ENCODE measurements around the gene LCE5A. TPM values are rescaled to one million over a fixed set of nuclear protein-coding genes. Genes with fewer than 3 reads are reported as not detected.
A peak's percentile ranks its signal among the peaks of the same experiment; 100 is the strongest.

LCE5A gene
- total RNA-seq, 1 experiment from 2014 or later: not detected

DNA sequence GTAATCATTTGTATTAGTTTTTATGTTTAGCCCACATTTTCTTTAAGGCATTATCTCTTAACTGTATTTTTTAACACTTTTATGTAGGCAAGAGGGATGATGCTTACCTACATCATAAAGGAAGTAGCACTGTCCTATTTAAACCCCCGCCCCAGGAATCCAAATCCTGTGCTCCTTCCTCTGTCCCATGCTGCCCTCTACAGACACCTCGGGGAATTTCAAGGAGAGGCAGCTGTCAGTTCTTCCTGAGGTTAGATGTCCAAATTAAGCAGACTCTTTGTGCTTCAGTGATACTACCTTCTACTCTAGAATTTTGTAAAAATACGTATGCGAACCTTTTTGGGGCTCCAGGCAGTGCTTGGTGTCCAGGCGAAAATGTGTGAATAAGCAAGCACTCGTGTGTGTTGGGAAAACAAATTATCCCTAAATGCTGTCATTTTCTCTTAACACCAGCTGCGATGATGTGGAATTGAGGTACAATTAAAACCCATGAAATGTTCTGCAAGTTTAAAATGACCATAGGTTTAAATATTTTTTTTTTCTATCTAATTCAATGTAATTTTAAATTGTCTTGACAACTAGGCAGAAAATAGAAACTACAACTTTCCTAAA, 22.8 kb downstream of the LCE5A start (continued):
- TF ChIP-seq YY1 (IDR thresholded peaks at IDR 0.05; ENCODE audit: extremely low read depth, insufficient replicate concordance, low read depth, low read length) (no peak), CEBPB (IDR thresholded peaks at IDR 0.05; ENCODE audit: low read depth) (no peak), EZH2phosphoT487 (IDR thresholded peaks at IDR 0.05; ENCODE audit: borderline replicate concordance) (no peak), JUND (IDR thresholded peaks at IDR 0.05) (no peak), ZNF274 (IDR thresholded peaks at IDR 0.05; ENCODE audit: low read depth, low read length) (no peak), SRF (IDR thresholded peaks at IDR 0.05; ENCODE audit: low read depth) (no peak), EZH2 (IDR thresholded peaks at IDR 0.05) (no peak)
- TF ChIP-seq, protein P1, sequence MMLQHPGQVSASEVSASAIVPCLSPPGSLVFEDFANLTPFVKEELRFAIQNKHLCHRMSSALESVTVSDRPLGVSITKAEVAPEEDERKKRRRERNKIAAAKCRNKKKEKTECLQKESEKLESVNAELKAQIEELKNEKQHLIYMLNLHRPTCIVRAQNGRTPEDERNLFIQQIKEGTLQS (IDR thresholded peaks at IDR 0.05): no peak
- TF ChIP-seq, protein P2, sequence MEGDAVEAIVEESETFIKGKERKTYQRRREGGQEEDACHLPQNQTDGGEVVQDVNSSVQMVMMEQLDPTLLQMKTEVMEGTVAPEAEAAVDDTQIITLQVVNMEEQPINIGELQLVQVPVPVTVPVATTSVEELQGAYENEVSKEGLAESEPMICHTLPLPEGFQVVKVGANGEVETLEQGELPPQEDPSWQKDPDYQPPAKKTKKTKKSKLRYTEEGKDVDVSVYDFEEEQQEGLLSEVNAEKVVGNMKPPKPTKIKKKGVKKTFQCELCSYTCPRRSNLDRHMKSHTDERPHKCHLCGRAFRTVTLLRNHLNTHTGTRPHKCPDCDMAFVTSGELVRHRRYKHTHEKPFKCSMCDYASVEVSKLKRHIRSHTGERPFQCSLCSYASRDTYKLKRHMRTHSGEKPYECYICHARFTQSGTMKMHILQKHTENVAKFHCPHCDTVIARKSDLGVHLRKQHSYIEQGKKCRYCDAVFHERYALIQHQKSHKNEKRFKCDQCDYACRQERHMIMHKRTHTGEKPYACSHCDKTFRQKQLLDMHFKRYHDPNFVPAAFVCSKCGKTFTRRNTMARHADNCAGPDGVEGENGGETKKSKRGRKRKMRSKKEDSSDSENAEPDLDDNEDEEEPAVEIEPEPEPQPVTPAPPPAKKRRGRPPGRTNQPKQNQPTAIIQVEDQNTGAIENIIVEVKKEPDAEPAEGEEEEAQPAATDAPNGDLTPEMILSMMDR (IDR thresholded peaks at IDR 0.05 in 2 of 3, conservative IDR thresholded peaks at IDR 0.05 in 1 of 3; ENCODE audit: borderline replicate concordance in 1 of 3, insufficient read depth in 1 of 3, low read depth in 2 of 3, low read length in 2 of 3): peak; percentile 86 to 91 (median 88)

DNA sequence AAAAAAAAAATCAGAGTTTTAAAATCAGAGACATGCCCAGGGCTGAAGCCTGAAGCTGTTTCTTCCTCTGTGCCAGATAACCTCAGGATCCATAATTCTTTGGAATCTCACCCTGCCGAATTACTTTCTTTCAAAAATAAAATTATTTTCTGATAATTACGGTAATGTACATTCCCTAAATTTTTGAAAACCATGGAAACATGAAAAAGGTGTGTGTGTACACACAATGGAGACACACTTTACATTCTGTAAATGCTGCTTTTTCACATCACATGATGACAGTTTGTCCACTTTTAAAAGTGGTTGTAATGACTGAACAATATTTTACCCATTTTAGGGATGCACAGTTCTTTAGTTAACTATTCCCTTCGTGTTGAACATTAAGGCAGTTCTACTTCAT, 25.2 kb downstream of the LCE5A start:
- H3K4me1 ChIP-seq (ENCODE audit: control insufficient read depth in 1 of 2, insufficient read depth in 2 of 2, low read length in 2 of 2): no peaks in the 10 kb centered on the region
- H4K20me1 ChIP-seq (ENCODE audit: insufficient read depth): no peaks in the 10 kb centered on the region
- DNase-seq (ENCODE audit: low read depth, low spot score): no peak
- H3K4me2 ChIP-seq (ENCODE audit: low read length): no peak overlapping the region
- BruUV-seq (replicated peaks): no TSS peak
- H3K4me3 ChIP-seq (replicated peaks in 1 of 2; ENCODE audit: low read depth in 1 of 2, low read length in 2 of 2): no peak overlapping the region
- ChIA-PET CTCF (no interaction called here), POLR2A (no interaction called here), RAD21 (ENCODE audit: low non-redundant PET in 1 of 2, low total read pairs in 2 of 2, uncharacterized antibody in 2 of 2, unreplicated experiment in 2 of 2) (no interaction called here)
- ATAC-seq: no peak
- H3K27ac ChIP-seq (ENCODE audit: low read depth, low read length): no peak overlapping the region
- H2AFZ ChIP-seq (ENCODE audit: low read depth, low read length, poor library complexity, severe bottlenecking): no peak overlapping the region
- H3K36me3 ChIP-seq (ENCODE audit: control insufficient read depth in 1 of 2, insufficient read depth in 2 of 2, low read length in 2 of 2): no peaks in the 10 kb centered on the region
- H3K9ac ChIP-seq (ENCODE audit: low read length): no peak overlapping the region
- intact Hi-C loops (cut with micrococcal nuclease): no loop called here
- no peaks in the 10 kb centered on the region for H3K27me3 ChIP-seq (ENCODE audit: insufficient read depth, low read length)
- H3K79me2 ChIP-seq (ENCODE audit: insufficient read depth, low read length): no peaks in the 10 kb centered on the region
- H3K9me3 ChIP-seq (ENCODE audit: control insufficient read depth in 1 of 2, insufficient read depth in 1 of 2, low read depth in 1 of 2, low read length in 2 of 2): no peaks in the 10 kb centered on the region; a peak in 1 of 4 replicates
- no peaks in the 10 kb centered on the region for H3K9me2 ChIP-seq (ENCODE audit: insufficient read depth)
- TF ChIP-seq CEBPB (IDR thresholded peaks at IDR 0.05; ENCODE audit: low read depth) (no peak), POLR2A (IDR thresholded peaks at IDR 0.05; ENCODE audit: borderline replicate concordance, extremely low read depth, insufficient read depth, insufficient read length) (no peak), ELF1 (IDR thresholded peaks at IDR 0.05; ENCODE audit: borderline replicate concordance, low read depth) (no peak), FOSL1 (IDR thresholded peaks at IDR 0.05; ENCODE audit: low read depth) (no peak), SIN3A (IDR thresholded peaks at IDR 0.05; ENCODE audit: low read depth) (no peak), ZFX (IDR thresholded peaks at IDR 0.05) (no peak), SRF (IDR thresholded peaks at IDR 0.05; ENCODE audit: low read depth) (no peak), EZH2phosphoT487 (IDR thresholded peaks at IDR 0.05; ENCODE audit: borderline replicate concordance) (no peak), YY1 (IDR thresholded peaks at IDR 0.05; ENCODE audit: extremely low read depth, insufficient replicate concordance, low read depth, low read length) (no peak)
- TF ChIP-seq, protein P3, sequence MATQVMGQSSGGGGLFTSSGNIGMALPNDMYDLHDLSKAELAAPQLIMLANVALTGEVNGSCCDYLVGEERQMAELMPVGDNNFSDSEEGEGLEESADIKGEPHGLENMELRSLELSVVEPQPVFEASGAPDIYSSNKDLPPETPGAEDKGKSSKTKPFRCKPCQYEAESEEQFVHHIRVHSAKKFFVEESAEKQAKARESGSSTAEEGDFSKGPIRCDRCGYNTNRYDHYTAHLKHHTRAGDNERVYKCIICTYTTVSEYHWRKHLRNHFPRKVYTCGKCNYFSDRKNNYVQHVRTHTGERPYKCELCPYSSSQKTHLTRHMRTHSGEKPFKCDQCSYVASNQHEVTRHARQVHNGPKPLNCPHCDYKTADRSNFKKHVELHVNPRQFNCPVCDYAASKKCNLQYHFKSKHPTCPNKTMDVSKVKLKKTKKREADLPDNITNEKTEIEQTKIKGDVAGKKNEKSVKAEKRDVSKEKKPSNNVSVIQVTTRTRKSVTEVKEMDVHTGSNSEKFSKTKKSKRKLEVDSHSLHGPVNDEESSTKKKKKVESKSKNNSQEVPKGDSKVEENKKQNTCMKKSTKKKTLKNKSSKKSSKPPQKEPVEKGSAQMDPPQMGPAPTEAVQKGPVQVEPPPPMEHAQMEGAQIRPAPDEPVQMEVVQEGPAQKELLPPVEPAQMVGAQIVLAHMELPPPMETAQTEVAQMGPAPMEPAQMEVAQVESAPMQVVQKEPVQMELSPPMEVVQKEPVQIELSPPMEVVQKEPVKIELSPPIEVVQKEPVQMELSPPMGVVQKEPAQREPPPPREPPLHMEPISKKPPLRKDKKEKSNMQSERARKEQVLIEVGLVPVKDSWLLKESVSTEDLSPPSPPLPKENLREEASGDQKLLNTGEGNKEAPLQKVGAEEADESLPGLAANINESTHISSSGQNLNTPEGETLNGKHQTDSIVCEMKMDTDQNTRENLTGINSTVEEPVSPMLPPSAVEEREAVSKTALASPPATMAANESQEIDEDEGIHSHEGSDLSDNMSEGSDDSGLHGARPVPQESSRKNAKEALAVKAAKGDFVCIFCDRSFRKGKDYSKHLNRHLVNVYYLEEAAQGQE (IDR thresholded peaks at IDR 0.05; ENCODE audit: low read depth): no peak
- TF ChIP-seq, protein P4, sequence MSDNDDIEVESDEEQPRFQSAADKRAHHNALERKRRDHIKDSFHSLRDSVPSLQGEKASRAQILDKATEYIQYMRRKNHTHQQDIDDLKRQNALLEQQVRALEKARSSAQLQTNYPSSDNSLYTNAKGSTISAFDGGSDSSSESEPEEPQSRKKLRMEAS (IDR thresholded peaks at IDR 0.05): no peak
- TF ChIP-seq, protein P5, sequence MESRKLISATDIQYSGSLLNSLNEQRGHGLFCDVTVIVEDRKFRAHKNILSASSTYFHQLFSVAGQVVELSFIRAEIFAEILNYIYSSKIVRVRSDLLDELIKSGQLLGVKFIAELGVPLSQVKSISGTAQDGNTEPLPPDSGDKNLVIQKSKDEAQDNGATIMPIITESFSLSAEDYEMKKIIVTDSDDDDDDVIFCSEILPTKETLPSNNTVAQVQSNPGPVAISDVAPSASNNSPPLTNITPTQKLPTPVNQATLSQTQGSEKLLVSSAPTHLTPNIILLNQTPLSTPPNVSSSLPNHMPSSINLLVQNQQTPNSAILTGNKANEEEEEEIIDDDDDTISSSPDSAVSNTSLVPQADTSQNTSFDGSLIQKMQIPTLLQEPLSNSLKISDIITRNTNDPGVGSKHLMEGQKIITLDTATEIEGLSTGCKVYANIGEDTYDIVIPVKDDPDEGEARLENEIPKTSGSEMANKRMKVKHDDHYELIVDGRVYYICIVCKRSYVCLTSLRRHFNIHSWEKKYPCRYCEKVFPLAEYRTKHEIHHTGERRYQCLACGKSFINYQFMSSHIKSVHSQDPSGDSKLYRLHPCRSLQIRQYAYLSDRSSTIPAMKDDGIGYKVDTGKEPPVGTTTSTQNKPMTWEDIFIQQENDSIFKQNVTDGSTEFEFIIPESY (IDR thresholded peaks at IDR 0.05; ENCODE audit: extremely low read depth, insufficient replicate concordance, low read length): no peak
